ENCODE results near the gene AK3. TPM values are rescaled to one million over a fixed set of nuclear protein-coding genes. Genes with fewer than 3 reads are reported as not detected.

AK3 gene
- polyA plus RNA-seq, 3 donors = 84.4 to 120 (median 104) TPM

- no peak for DNase-seq (ENCODE audit: extremely low read depth in 1 of 11, low read depth in 9 of 11, low spot score in 4 of 11)
These were observed 15.1 kb downstream of the AK3 start for GRCh38 chr9:4725706-4726442.

- DNase-seq (ENCODE audit: extremely low read depth in 1 of 11, low read depth in 9 of 11, low spot score in 4 of 11) = no peak
These were observed 19.3 kb downstream of the AK3 start for GRCh38 chr9:4721736-4722135.

DNA sequence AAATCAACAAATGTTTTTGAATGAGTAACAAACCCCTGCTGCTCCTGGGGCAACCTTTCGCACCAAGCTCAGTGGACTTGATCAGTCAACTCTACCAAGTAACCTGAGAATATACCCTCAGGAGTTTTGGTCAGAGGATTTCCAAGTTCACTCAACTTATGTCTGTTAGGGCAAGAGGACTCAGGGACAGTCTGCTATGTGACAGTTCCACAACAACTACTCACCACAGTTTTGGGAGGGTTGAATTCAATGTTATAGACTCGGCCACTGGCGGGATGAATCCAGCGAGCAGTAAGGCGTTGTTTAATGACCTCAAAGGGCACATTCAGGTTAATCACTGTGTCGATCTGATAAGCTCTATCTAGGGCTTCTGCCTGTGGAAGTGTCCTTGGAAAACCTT is 22.1 kb downstream of the AK3 start:
- DNase-seq (ENCODE audit: extremely low read depth in 1 of 11, low read depth in 9 of 11, low spot score in 4 of 11) = no peak

DNA sequence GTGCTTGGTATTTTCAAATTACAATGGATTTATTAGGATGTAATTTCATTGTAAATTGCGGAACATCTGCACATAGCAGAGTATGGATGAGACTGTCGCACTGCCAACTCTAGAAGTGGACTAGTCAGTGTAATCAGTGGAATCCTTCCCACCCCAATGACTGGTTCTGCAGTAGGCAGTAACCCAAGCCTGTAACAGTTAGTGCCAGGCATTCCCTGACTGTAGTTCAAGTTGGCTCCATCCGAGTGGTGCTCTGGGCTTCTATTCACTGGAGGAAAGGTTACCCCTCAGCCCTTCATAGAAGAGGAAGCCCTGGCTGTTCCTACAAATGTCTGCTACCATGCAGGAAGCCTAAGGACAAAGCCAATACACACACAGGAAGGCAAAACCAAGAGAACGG is 23.2 kb downstream of the AK3 start:
- no peak for DNase-seq (ENCODE audit: extremely low read depth in 1 of 11, low read depth in 9 of 11, low spot score in 4 of 11)

- DNase-seq (ENCODE audit: extremely low read depth in 1 of 11, low read depth in 9 of 11, low spot score in 4 of 11) = no peak
These were observed 24.8 kb downstream of the AK3 start for GRCh38 chr9:4716163-4716562.

GRCh38 chr9:4714266-4715016 is 26.6 kb downstream of the AK3 start:
- no peak for DNase-seq (ENCODE audit: extremely low read depth in 1 of 11, low read depth in 9 of 11, low spot score in 4 of 11)

- DNase-seq (ENCODE audit: extremely low read depth in 1 of 11, low read depth in 9 of 11, low spot score in 4 of 11) = no peak
These were observed 27.2 kb downstream of the AK3 start for GRCh38 chr9:4713849-4714248.

DNA sequence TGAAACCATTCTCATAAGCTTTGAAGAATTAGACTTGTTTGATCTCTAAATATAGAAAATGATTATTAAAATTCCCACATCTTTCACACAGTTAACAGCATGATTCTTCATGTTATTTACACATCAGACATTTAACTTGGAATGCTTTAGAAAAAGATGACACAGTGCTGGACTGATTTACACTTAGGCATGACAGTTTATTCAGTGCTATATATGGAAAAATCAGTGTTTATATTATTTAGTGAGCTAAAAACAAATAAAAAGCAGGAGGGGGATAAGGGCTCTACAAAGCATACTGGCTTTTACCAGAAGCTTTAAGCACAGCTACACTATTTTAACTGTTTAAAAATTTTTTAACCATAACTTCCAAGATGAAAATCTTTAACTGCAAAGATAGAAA is 31.6 kb downstream of the AK3 start:
- no peak for DNase-seq (ENCODE audit: extremely low read depth in 1 of 11, low read depth in 9 of 11, low spot score in 4 of 11)

- DNase-seq (ENCODE audit: extremely low read depth in 1 of 11, low read depth in 9 of 11, low spot score in 4 of 11) = no peak
These were observed 33.9 kb downstream of the AK3 start for GRCh38 chr9:4706971-4707622.

GRCh38 chr9:4706021-4706420 is 35.0 kb downstream of the AK3 start:
- DNase-seq (ENCODE audit: extremely low read depth in 1 of 11, low read depth in 9 of 11, low spot score in 4 of 11) = peak in 1 of 11 donors; percentile 19

GRCh38 chr9:4704129-4704528 is 36.9 kb downstream of the AK3 start:
- no peak for DNase-seq (ENCODE audit: extremely low read depth in 1 of 11, low read depth in 9 of 11, low spot score in 4 of 11)

- DNase-seq (ENCODE audit: extremely low read depth in 1 of 11, low read depth in 9 of 11, low spot score in 4 of 11) = no peak
These were observed 39.5 kb downstream of the AK3 start for GRCh38 chr9:4701526-4701925.

GRCh38 chr9:4700932-4701331 is 40.1 kb downstream of the AK3 start:
- DNase-seq (ENCODE audit: extremely low read depth in 1 of 11, low read depth in 9 of 11, low spot score in 4 of 11) = no peak

- no peak for DNase-seq (ENCODE audit: extremely low read depth in 1 of 11, low read depth in 9 of 11, low spot score in 4 of 11)
These were observed 40.9 kb downstream of the AK3 start for GRCh38 chr9:4700091-4700490.

DNA sequence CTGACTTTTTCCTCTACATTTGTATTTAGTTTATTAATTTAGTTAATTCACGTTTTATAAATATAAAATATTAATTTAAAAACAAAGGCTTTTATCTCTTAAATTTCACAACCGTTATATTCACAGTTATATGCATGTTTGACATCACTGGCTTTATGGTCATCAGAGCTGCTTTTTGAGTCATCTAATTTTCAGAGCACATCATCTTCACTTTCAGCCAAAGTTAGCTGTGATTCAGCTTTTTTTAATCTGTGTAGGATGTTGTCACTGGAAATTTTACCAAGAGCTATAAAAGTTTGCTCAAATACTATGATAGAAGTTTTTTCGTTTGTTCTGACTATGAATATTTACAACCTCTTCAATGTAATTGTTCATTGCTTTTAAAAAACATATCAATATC is 49.2 kb downstream of the AK3 start:
- no peak for DNase-seq (ENCODE audit: extremely low read depth in 1 of 11, low read depth in 9 of 11, low spot score in 4 of 11)

DNA sequence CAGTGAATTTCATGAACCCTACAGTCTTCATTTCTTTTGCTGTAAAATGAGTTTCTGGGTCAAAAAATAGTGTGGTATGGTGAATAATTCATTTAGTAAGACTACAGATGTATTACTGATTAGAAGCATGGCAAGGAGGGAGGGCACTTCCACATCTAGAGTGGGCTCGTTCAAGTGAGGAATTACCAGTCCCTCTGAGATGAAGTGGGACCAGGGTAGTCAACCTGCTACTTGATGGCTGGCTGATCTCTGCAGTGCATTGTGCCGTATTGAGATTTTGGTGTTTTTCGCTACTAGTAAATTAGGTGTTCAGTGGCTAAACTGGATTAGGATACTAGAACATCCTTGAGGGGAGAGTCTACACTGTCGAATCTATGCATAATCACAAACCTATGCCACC is 50.9 kb downstream of the AK3 start:
- no peak for DNase-seq (ENCODE audit: extremely low read depth in 1 of 11, low read depth in 9 of 11, low spot score in 4 of 11)

DNA sequence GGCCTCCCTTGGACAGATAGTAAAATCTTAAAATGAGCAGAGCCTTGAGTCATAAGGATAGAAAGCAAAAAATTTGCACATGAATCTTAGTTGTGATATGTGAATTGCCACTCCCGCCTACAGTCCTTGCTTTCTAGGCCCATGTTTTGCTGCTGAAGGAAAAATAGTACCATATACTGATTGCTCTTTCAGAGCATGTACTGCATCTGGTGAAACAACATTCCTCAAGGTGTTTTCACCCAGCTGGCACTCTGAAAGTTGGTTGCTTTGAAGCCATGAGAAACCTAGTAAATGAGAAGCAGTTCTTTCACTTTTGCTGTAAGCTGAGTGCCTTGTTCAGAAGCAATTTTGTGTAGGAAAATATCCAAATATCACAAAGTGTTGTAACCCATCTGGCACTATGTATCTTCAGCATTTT is 51.3 kb downstream of the AK3 start:
- DNase-seq (ENCODE audit: extremely low read depth in 1 of 11, low read depth in 9 of 11, low spot score in 4 of 11) = peak in 1 of 11 donors; percentile 26

DNA sequence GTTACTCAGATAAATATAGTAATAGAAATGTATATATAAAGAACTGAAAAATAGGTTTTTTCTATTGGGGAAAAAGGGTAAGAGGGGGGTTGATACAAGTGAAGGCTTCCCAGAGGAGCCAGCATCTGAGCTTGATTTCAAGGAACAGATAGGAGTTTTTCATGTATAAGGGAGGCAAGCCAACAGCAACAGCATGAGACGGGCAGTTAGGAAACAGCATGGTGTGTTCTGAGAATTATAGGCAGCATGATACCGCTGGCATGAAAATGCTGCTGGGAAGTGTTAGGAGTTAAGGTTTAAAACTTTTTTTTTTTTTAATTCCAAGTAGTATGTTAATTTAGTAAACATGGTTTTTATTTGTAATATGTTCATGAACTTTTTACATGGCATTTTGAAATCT is 52.0 kb downstream of the AK3 start:
- DNase-seq (ENCODE audit: extremely low read depth in 1 of 11, low read depth in 9 of 11, low spot score in 4 of 11) = no peak

DNA sequence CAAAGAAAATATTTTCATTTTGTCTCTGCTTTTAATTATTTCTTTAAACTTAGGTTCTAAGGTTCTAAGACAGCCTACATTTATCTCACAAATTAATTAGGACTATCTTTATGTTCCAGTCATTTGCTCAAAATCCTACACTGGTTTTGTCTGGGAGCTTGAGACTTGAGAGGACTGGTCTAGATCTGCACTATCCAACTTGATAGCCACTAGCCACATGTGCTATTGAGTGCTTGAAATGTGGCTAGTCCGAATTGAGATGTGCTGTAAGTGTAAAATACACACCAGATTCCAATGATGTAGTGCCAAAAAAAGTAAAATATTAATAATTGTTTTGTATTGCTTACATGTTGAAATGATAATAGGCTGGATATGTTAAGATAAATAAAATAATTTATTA is 54.4 kb downstream of the AK3 start:
- no peak for DNase-seq (ENCODE audit: extremely low read depth in 1 of 11, low read depth in 9 of 11, low spot score in 4 of 11)

GRCh38 chr9:4686112-4686511 is 54.9 kb downstream of the AK3 start:
- no peak for DNase-seq (ENCODE audit: extremely low read depth in 1 of 11, low read depth in 9 of 11, low spot score in 4 of 11)
